HCT116 (cell line): ENCODE results near the gene ILRUN. TPM values are rescaled to one million over a fixed set of nuclear protein-coding genes. Genes with fewer than 3 reads are reported as not detected.

Source experiments
- ATAC-seq: fragments of 200-7000 bp; cut with Tn5 transposase; 2 replicates; pipeline ENCODE4 v1.9.1; 2020; ENCODE audit warnings: mild to moderate bottlenecking, moderate library complexity
- BruUV-seq: library from RNA; stranded (reverse); fragments of 400-500 nt; replicated peaks from 2 replicates; lab custom pipeline; 2021; lab: Mats Ljungman, UMichigan
- CTCF ChIA-PET: fragments of 300-600 bp; sonication (Branson Sonifier 250); formaldehyde crosslinking; loops from one replicate; lab custom pipeline; 2021; ENCODE audit warnings: antibody characterized with exemption; lab: Charles Lee
- POLR2A ChIA-PET: fragments of 300-600, 350-600 bp; sonication (Branson Sonifier 250); formaldehyde crosslinking; loops from one replicate; lab custom pipeline; 2021; ENCODE audit warnings: antibody characterized with exemption; lab: Charles Lee
- RAD21 ChIA-PET, 2 experiments: fragments of 300-600 bp; sonication (Branson Sonifier 250); formaldehyde crosslinking; loops; one replicate each; lab custom pipeline; 2023; ENCODE audit warnings: low total read pairs in 2 of 2; ENCODE audit not compliant: uncharacterized antibody in 2 of 2, unreplicated experiment in 2 of 2, low non-redundant PET in 1 of 2; lab: Charles Lee
- DNase-seq: peaks from one replicate; pipeline ENCODE4 v3.0.0-alpha.2; 2010; ENCODE audit warnings: low read depth, low spot score
- H2AFZ ChIP-seq: fragments of 200-600 bp; shearing (Covaris generic), sonication (generic); 2 replicates; pipeline ENCODE4 v1.6.1; 2017; ENCODE audit warnings: low read depth, mixed run types, mixed read lengths, antibody characterized with exemption, low read length; ENCODE audit not compliant: poor library complexity, severe bottlenecking
- H3K27ac ChIP-seq: 2 replicates; pipeline ENCODE4 v1.5.1; 2012; ENCODE audit warnings: low read depth, low read length
- H3K27me3 ChIP-seq: fragments of 200-600 bp; sonication (generic); 2 replicates; pipeline ENCODE4 v1.6.1; 2016; ENCODE audit warnings: mixed run types, low read length, mixed read lengths; ENCODE audit not compliant: insufficient read depth
- H3K36me3 ChIP-seq, 2 experiments: fragments of 200-500 bp in 1 of 2; fragments of 200-600 bp in 1 of 2; sonication (Bioruptor generic) in 1 of 2; sonication (generic) in 1 of 2; 2 replicates each; pipeline versions ENCODE4 v1.5.1 to v1.6.1; 2014 to 2016; ENCODE audit warnings: low read length in 2 of 2, inconsistent platforms in 1 of 2, mixed read lengths in 1 of 2, mixed run types in 1 of 2; ENCODE audit not compliant: insufficient read depth in 2 of 2, control insufficient read depth in 1 of 2
- H3K4me1 ChIP-seq, 2 experiments: fragments of 200-600 bp in 1 of 2; sonication (generic) in 1 of 2; 2 replicates each; pipeline versions ENCODE4 v1.5.1 to v1.6.1; 2012 to 2017; ENCODE audit warnings: low read length in 2 of 2, inconsistent platforms in 1 of 2, mild to moderate bottlenecking in 1 of 2, mixed read lengths in 1 of 2, mixed run types in 1 of 2, moderate library complexity in 1 of 2; ENCODE audit not compliant: insufficient read depth in 2 of 2, control insufficient read depth in 1 of 2
- H3K4me2 ChIP-seq: fragments of 200-600 bp; sonication (generic); 2 replicates; pipeline ENCODE4 v1.6.1; 2017; ENCODE audit warnings: mixed run types, low read length, mixed read lengths
- H3K4me3 ChIP-seq, 2 experiments: fragments of 200-600 bp in 1 of 2; sonication (generic) in 1 of 2; replicated peaks in 1 of 2; 2 replicates each; pipeline ENCODE4 v1.5.1; 2011 to 2016; ENCODE audit warnings: low read length in 2 of 2, control low read depth in 1 of 2, low read depth in 1 of 2, mild to moderate bottlenecking in 1 of 2, mixed read lengths in 1 of 2, mixed run types in 1 of 2
- H3K79me2 ChIP-seq: fragments of 200-600 bp; sonication (generic); 2 replicates; pipeline ENCODE4 v1.6.1; 2017; ENCODE audit warnings: mild to moderate bottlenecking, mixed run types, low read length, moderate library complexity, mixed read lengths; ENCODE audit not compliant: insufficient read depth
- H3K9ac ChIP-seq: fragments of 200-600 bp; sonication (generic); 2 replicates; pipeline ENCODE4 v1.6.1; 2016; ENCODE audit warnings: low read length, mixed read lengths
- H3K9me2 ChIP-seq: fragments of 200-600 bp; sonication (generic), shearing (Covaris generic); 2 replicates; pipeline ENCODE4 v1.6.1; 2017; ENCODE audit warnings: mixed run types, mild to moderate bottlenecking, moderate library complexity; ENCODE audit not compliant: insufficient read depth
- H3K9me3 ChIP-seq, 2 experiments: fragments of 200-500 bp in 1 of 2; fragments of 200-600 bp in 1 of 2; sonication (Bioruptor generic) in 1 of 2; sonication (generic) in 1 of 2; 2 replicates each; pipeline ENCODE4 v1.6.1; 2014 to 2017; ENCODE audit warnings: low read length in 2 of 2, mixed read lengths in 2 of 2, inconsistent platforms in 1 of 2, low read depth in 1 of 2, mild to moderate bottlenecking in 1 of 2, mixed run types in 1 of 2, moderate library complexity in 1 of 2; ENCODE audit not compliant: control insufficient read depth in 1 of 2, insufficient read depth in 1 of 2
- H4K20me1 ChIP-seq: fragments of 200-600 bp; sonication (generic), shearing (Covaris generic); 2 replicates; pipeline ENCODE4 v1.6.1; 2017; ENCODE audit warnings: mixed run types, mild to moderate bottlenecking, moderate library complexity; ENCODE audit not compliant: insufficient read depth
- CEBPB ChIP-seq: IDR thresholded peaks from 2 replicates; pipeline ENCODE4 v1.6.1; 2012; ENCODE audit warnings: low read depth
- EGR1 ChIP-seq: IDR thresholded peaks from 2 replicates; pipeline ENCODE4 v1.6.1; 2012; ENCODE audit warnings: low read depth
- REST ChIP-seq: IDR thresholded peaks from 2 replicates; pipeline ENCODE4 v1.6.1; 2012; ENCODE audit warnings: low read depth
- SIN3A ChIP-seq: IDR thresholded peaks from 2 replicates; pipeline ENCODE4 v1.6.1; 2012; ENCODE audit warnings: low read depth
- SP1 ChIP-seq: IDR thresholded peaks from 2 replicates; pipeline ENCODE4 v1.6.1; 2012; ENCODE audit warnings: low read depth
- YY1 ChIP-seq: IDR thresholded peaks from 2 replicates; pipeline ENCODE4 v1.6.1; 2011; ENCODE audit warnings: low read length, low read depth, moderate library complexity, mild to moderate bottlenecking; ENCODE audit not compliant: insufficient replicate concordance; ENCODE audit errors: extremely low read depth
- ZFX ChIP-seq: fragments of 450-650 bp; IDR thresholded peaks from 2 replicates; pipeline ENCODE4 v1.6.1; 2017
- intact Hi-C: fragments of 100-400 bp; cut with micrococcal nuclease; formaldehyde crosslinking; loops from 2 replicates; pipeline ENCODE4 v1.10.0; 2022
- total RNA-seq: library from RNA; stranded (reverse); gene quantifications from one replicate; pipeline ENCODE4 v1.2.1, GENCODE V29; 2021; ENCODE audit not compliant: unreplicated experiment

ILRUN gene
- total RNA-seq, 1 experiment from 2014 or later: 51.9 TPM

GRCh38 chr6:34697904-34698559 lies 1.5 kb upstream of the ILRUN start (continued):
- no peak for TF ChIP-seq REST
- TF ChIP-seq EGR1: no peak
- no peak for TF ChIP-seq ZFX
- no peak for TF ChIP-seq SP1
- no peak for TF ChIP-seq SIN3A
- no peak for TF ChIP-seq YY1
- TF ChIP-seq CEBPB: no peak

- peak overlapping the region; percentile 90 for H3K4me2 ChIP-seq
- H3K36me3 ChIP-seq: no peaks in the 10 kb centered on the region
- no peak overlapping the region for H2AFZ ChIP-seq
- H3K27ac ChIP-seq: no peak overlapping the region
- POLR2A ChIA-PET: no interaction called here
- TF ChIP-seq SP1 (no peak), SIN3A (0 out of 2 replicates have a peak, but pooled peaks have one; percentile 17)
- H3K9me2 ChIP-seq: no peaks in the 10 kb centered on the region
- CTCF ChIA-PET: no interaction called here
- H3K9me3 ChIP-seq: no peaks in the 10 kb centered on the region
- H3K9ac ChIP-seq: peak overlapping the region; percentile 45; the same call in 1 of the 2 replicates
- no TSS peak for BruUV-seq
- no peak for ATAC-seq
- RAD21 ChIA-PET: no interaction called here
- peaks cover 0 to 18% of the 10 kb centered on the region in 2 experiments; a peak in 3 of 4 replicates for H3K4me1 ChIP-seq
- no peaks in the 10 kb centered on the region for H3K27me3 ChIP-seq
- no peaks in the 10 kb centered on the region for H4K20me1 ChIP-seq
- DNase-seq: no peak
- H3K4me3 ChIP-seq: peak overlapping the region; percentile 93 to 99
- peaks cover 40% of the 10 kb centered on the region for H3K79me2 ChIP-seq
- intact Hi-C loops: loop anchor here (2.0 kb wide), 1 partner anchor 59 kb away; the partner anchor contains the start of gene SNRPC
Observed at GRCh38 chr6:34697544-34697836, 923 bp upstream of the ILRUN start.
